Endodermal cell (in vitro differentiated cells): ENCODE data around the gene JTB. TPM values are rescaled to one million over a fixed set of nuclear protein-coding genes. Genes with fewer than 3 reads are reported as not detected.

ENCODE experiments used
- DNase-seq: peaks from one replicate; pipeline ENCODE4 v3.0.0-alpha.2; 2017
- H3K27ac ChIP-seq: 2 replicates; pipeline ENCODE4 v1.5.1; 2013; ENCODE audit warnings: mild to moderate bottlenecking, low read depth, low read length, moderate library complexity
- H3K27me3 ChIP-seq: 2 replicates; pipeline ENCODE4 v1.6.1; 2013; ENCODE audit warnings: mild to moderate bottlenecking, low read length, moderate library complexity; ENCODE audit not compliant: insufficient read depth, control insufficient read depth, poor library complexity, severe bottlenecking
- H3K36me3 ChIP-seq: 2 replicates; pipeline ENCODE4 v1.7.0; 2013; ENCODE audit warnings: mild to moderate bottlenecking, low read length, moderate library complexity; ENCODE audit not compliant: control insufficient read depth, insufficient read depth
- H3K4me1 ChIP-seq: one replicate; pipeline ENCODE4 v1.7.0; 2013; ENCODE audit warnings: low read length; ENCODE audit not compliant: control insufficient read depth, insufficient read depth
- H3K4me3 ChIP-seq: 2 replicates; pipeline ENCODE4 v1.5.1; 2013; ENCODE audit warnings: mild to moderate bottlenecking, low read length, moderate library complexity
- H3K9ac ChIP-seq: 2 replicates; pipeline ENCODE4 v1.6.1; 2013; ENCODE audit warnings: mild to moderate bottlenecking, low read length, moderate library complexity; ENCODE audit not compliant: poor library complexity, severe bottlenecking; ENCODE audit errors: extremely low read depth
- H3K9me3 ChIP-seq: 2 replicates; pipeline ENCODE4 v1.6.1; 2013; ENCODE audit warnings: mild to moderate bottlenecking, low read length, moderate library complexity; ENCODE audit not compliant: control insufficient read depth
- H3K27ac Mint-ChIP-seq: 2 replicates; pipeline ENCODE4 v1.8.0; 2020; ENCODE audit warnings: mixed read lengths
- H3K27me3 Mint-ChIP-seq: 2 replicates; pipeline ENCODE4 v1.8.0; 2021; ENCODE audit warnings: mild to moderate bottlenecking, mixed read lengths; ENCODE audit not compliant: insufficient read depth
- H3K36me3 Mint-ChIP-seq: 2 replicates; pipeline ENCODE4 v1.8.0; 2020; ENCODE audit warnings: low read depth, mixed read lengths
- H3K4me1 Mint-ChIP-seq: 2 replicates; pipeline ENCODE4 v1.8.0; 2020; ENCODE audit warnings: mixed read lengths
- H3K4me3 Mint-ChIP-seq: 2 replicates; pipeline ENCODE4 v1.8.0; 2020; ENCODE audit warnings: mild to moderate bottlenecking, moderate library complexity, mixed read lengths
- H3K9me3 Mint-ChIP-seq: 2 replicates; pipeline ENCODE4 v1.8.0; 2020; ENCODE audit warnings: mild to moderate bottlenecking, mixed read lengths
- CTCF ChIP-seq: fragments of 200-600 bp; sonication (generic); conservative IDR thresholded peaks from 2 replicates; pipeline ENCODE4 v1.5.0; 2021; ENCODE audit warnings: antibody characterized with exemption, mild to moderate bottlenecking
- WGBS, 2 experiments: methylation state at CpG; one replicate each; pipeline versions ENCODE4 v1.1.5 to v1.1.7; 2013; ENCODE audit warnings: missing lambda C conversion rate in 2 of 2, mixed read lengths in 1 of 2; ENCODE audit not compliant: insufficient coverage in 1 of 2, insufficient read length in 1 of 2; 5-methylcytosine and 5-hydroxymethylcytosine counted together
- total RNA-seq, 2 donors: library from RNA; stranded (reverse); fragmentation: NEBNext Ultra II Directional in 1 of 2; extraction: Animal tissue kit (Norgen Biotek cat#: 25700) in 1 of 2; gene quantifications; 2 replicates in 1 of 2; 3 replicates in 1 of 2; pipeline ENCODE4 v1.2.1, GENCODE V29; 2021

JTB gene
- total RNA-seq, 2 donors from 2014 or later: 63.6 to 72.8 TPM

DNA sequence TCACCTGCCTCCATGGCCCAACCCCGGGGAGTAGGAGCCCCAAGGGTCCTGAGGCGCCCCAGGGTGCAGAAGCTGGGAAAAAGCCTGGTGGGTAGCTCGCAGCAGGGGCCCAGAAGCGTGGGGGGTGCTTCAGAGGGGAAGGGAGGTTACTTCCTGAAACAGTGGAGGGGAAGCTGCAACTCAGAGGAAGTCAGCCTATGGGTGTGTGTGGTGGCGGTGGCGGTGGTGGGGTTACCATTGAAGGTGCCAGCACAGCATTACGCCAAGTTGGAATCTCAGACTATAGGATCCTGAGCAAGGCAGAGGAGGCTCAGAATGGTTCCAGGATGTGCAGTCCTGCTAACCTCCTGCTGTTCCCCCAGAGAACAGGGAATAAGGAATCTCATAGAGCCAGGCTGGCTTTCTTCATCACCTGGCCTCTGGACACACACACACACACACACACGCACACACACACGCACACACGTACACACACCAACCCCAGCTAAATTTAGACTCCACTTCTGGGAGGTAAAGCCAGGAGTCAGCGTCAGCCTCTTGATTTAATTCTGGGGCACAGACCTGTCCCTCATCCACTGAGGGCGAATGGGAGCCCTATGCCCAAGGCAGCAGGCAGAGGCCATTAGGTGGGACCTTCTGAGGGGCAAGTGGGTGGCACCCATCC is 32.2 kb downstream of the JTB start:
- whole genome bisulfite sequencing, 2 experiments: 61 to 68% methylated on average over 6 to 12 of the region's 12 CpGs
- Histone ChIP-seq H3K27me3 (no peaks in the 10 kb centered on the region), H3K4me1 (no peaks in the 10 kb centered on the region), H3K4me3 (peak overlapping the region; percentile 92), H3K36me3 (peaks cover 40% of the 10 kb centered on the region), H3K9ac (peak overlapping the region; percentile 62), H3K9me3 (no peaks in the 10 kb centered on the region), H3K27ac (no peak overlapping the region)
- Mint-ChIP-seq H3K27ac (peak overlapping the region; percentile 70), H3K9me3 (no peaks in the 10 kb centered on the region), H3K4me3 (peak overlapping the region; percentile 78), H3K27me3 (no peaks in the 10 kb centered on the region), H3K4me1 (peaks cover 4% of the 10 kb centered on the region), H3K36me3 (peaks cover 33% of the 10 kb centered on the region)
- TF ChIP-seq CTCF: no peak
- DNase-seq: no peak

- H3K27me3 ChIP-seq: no peaks in the 10 kb centered on the region
- H3K4me1 ChIP-seq: no peaks in the 10 kb centered on the region
- Mint-ChIP-seq H3K27ac (peak overlapping the region; percentile 52), H3K4me1 (peaks cover 4% of the 10 kb centered on the region), H3K4me3 (peak overlapping the region; percentile 78), H3K9me3 (no peaks in the 10 kb centered on the region), H3K36me3 (peaks cover 35% of the 10 kb centered on the region), H3K27me3 (no peaks in the 10 kb centered on the region)
- H3K9me3 ChIP-seq: no peaks in the 10 kb centered on the region
- no peak for TF ChIP-seq CTCF
- DNase-seq: no peak
- no peak overlapping the region for H3K27ac ChIP-seq
- H3K9ac ChIP-seq: no peak overlapping the region
- WGBS, 2 experiments: 75 to 96% methylated on average over 1 to 3 of the region's 3 CpGs
- H3K36me3 ChIP-seq: peaks cover 38% of the 10 kb centered on the region
- H3K4me3 ChIP-seq: peak overlapping the region; percentile 92
Measured at GRCh38 chr1:153944827-153945117, 32.7 kb downstream of the JTB start.

DNA sequence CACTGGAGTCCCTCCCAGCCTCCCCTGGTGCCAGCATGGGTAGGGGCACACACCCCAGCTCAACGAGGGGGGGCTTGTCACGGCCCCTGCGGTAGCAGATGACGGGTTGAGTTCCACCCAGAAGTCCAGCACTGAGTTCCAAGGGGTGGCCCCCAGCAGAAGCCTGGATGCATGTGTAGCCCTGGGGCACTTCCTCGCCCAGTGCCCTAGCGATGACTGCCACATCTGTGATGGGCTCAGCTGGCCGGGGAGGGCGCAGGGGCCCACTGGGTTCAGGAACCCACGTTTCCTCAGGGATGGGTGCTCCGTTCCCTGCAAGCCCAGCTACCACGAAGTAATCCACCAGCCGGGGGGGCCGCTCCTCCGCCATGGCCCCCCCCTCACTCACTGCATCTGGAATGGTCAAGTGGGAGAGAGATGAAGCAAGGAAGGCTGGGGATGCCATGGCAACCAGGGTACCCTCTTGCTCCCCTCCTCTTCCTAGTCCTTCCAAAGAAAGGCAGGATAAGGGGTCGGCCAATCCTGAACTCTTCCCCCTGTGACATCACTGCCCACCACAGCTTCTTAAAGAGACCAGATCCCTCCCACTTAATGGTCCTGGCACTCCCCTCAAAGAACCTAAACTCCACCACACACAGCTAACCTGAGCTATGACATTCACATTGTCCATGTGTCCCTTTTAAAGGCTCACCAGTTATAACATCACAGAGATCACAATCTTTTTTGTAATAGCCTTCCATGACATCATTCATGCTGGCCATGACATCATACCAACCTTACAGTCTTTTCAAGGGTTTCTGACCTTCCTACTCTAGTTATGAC is 33.3 kb downstream of the JTB start:
- Mint-ChIP-seq H3K9me3 (no peaks in the 10 kb centered on the region), H3K36me3 (peaks cover 40% of the 10 kb centered on the region), H3K4me1 (peaks cover 4% of the 10 kb centered on the region), H3K27me3 (no peaks in the 10 kb centered on the region), H3K4me3 (peak overlapping the region; percentile 78), H3K27ac (no peak overlapping the region)
- Histone ChIP-seq H3K27ac (no peak overlapping the region), H3K9ac (no peak overlapping the region), H3K4me1 (no peaks in the 10 kb centered on the region), H3K4me3 (peak overlapping the region; percentile 92), H3K27me3 (no peaks in the 10 kb centered on the region), H3K9me3 (no peaks in the 10 kb centered on the region), H3K36me3 (peaks cover 36% of the 10 kb centered on the region)
- WGBS, 2 experiments: 94% methylated on average over 8 to 15 of the region's 15 CpGs
- no peak for DNase-seq
- TF ChIP-seq CTCF: no peak
